Retinal pigment epithelial cell (primary cell): ENCODE results near the gene RBM23.

Source experiments
- DNase-seq: peaks from one replicate; pipeline ENCODE4 v3.0.0-alpha.2; 2010; ENCODE audit warnings: low read depth
- H3K4me3 ChIP-seq: 2 replicates; pipeline ENCODE4 v1.5.1; 2011; ENCODE audit warnings: mild to moderate bottlenecking, low read length, control low read depth, moderate library complexity
- CTCF ChIP-seq: conservative IDR thresholded peaks from 2 replicates; pipeline ENCODE4 v1.5.1; 2011; ENCODE audit warnings: low read depth, low read length, control low read depth, inconsistent platforms

The RBM23 gene

GRCh38 chr14:22844221-22845102 is 74.5 kb downstream of the RBM23 start:
- DNase-seq: no peak
- no peak overlapping the region for H3K4me3 ChIP-seq
- TF ChIP-seq CTCF: no peak
